Progenitor cell of endocrine pancreas (in vitro differentiated cells): ENCODE data around the gene SCAMP2. TPM values are rescaled to one million over a fixed set of nuclear protein-coding genes. Genes with fewer than 3 reads are reported as not detected.

Experiments used
- DNase-seq: peaks from one replicate; pipeline ENCODE4 v3.0.0; 2021; ENCODE audit warnings: low spot score; ENCODE audit not compliant: unreplicated experiment
- H3K27ac Mint-ChIP-seq: 2 replicates; pipeline ENCODE4 v1.8.0; 2021; ENCODE audit warnings: mild to moderate bottlenecking, moderate library complexity, mixed read lengths
- H3K27me3 Mint-ChIP-seq: 2 replicates; pipeline ENCODE4 v1.8.0; 2021; ENCODE audit warnings: mixed read lengths
- H3K36me3 Mint-ChIP-seq: 2 replicates; pipeline ENCODE4 v1.8.0; 2022; ENCODE audit warnings: mixed read lengths; ENCODE audit not compliant: insufficient read depth
- H3K4me1 Mint-ChIP-seq: 2 replicates; pipeline ENCODE4 v1.8.0; 2021; ENCODE audit warnings: low read depth, mixed read lengths
- H3K4me3 Mint-ChIP-seq: 2 replicates; pipeline ENCODE4 v1.8.0; 2021; ENCODE audit warnings: low read depth, mild to moderate bottlenecking, moderate library complexity, mixed read lengths
- H3K9me3 Mint-ChIP-seq: 2 replicates; pipeline ENCODE4 v1.8.0; 2021; ENCODE audit warnings: low read depth, mixed read lengths
- CTCF ChIP-seq: fragments of 200-600 bp; sonication (generic); IDR thresholded peaks from one replicate; pipeline ENCODE4 v1.5.0; 2021; ENCODE audit warnings: antibody characterized with exemption, mild to moderate bottlenecking; ENCODE audit not compliant: unreplicated experiment
- total RNA-seq: library from RNA; stranded (reverse); gene quantifications from 2 replicates; pipeline ENCODE4 v1.2.1, GENCODE V29; 2021

Gene SCAMP2
- total RNA-seq, 1 donor from 2014 or later, result 63.0 TPM

DNA sequence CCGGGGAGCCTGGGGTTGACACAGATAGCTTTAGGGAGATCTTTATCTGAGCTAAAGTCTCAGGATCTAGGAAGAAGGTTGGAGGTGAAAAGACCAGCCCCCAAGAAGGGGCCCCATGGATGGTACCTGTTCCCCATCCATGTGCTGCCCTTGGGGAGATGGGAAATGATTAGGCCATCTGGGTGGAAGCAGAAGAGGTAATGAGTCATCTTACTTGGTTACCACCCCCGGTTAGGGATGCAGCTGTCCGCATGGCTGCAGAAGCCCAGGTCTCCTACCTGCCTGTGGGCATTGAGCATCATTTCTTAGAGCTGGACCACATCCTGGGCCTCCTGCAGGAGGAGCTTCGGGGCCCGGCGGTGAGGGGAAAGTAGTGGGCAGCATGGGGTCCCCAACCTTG is 49.8 kb downstream of the SCAMP2 start:
- H3K27me3 Mint-ChIP-seq, result peaks cover 66% of the 10 kb centered on the region
- H3K27ac Mint-ChIP-seq, result no peak overlapping the region
- no peaks in the 10 kb centered on the region for H3K4me1 Mint-ChIP-seq
- no peaks in the 10 kb centered on the region for H3K36me3 Mint-ChIP-seq
- no peak for TF ChIP-seq CTCF
- H3K9me3 Mint-ChIP-seq, result no peaks in the 10 kb centered on the region
- no peak for DNase-seq
- no peak overlapping the region for H3K4me3 Mint-ChIP-seq

- no peaks in the 10 kb centered on the region for H3K36me3 Mint-ChIP-seq
- H3K9me3 Mint-ChIP-seq, result no peaks in the 10 kb centered on the region
- TF ChIP-seq CTCF, result no peak
- H3K27ac Mint-ChIP-seq, result no peak overlapping the region
- H3K4me1 Mint-ChIP-seq, result no peaks in the 10 kb centered on the region
- H3K4me3 Mint-ChIP-seq, result no peak overlapping the region
- peaks cover 58% of the 10 kb centered on the region for H3K27me3 Mint-ChIP-seq
- DNase-seq, result no peak
Measured at GRCh38 chr15:74822233-74822632, 50.9 kb downstream of the SCAMP2 start.

DNA sequence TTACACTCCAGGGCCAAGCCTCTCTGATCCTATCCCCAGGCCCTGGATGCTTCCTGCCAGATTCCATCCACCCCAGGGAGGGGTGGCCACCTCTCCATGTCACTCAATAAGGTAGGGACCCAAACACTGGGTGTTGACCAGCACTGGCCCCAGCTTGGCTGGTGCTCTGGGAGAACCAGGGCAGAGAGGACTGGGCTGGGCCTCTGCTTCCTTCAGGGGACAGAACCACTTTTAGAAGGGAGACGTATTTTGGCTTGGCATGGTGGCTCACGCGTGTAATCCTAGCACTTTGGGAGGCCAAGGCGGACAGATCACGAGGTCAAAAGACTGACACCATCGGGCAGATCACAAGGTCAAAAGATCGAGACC is 51.4 kb downstream of the SCAMP2 start:
- Mint-ChIP-seq H3K9me3 (no peaks in the 10 kb centered on the region), H3K4me3 (no peak overlapping the region), H3K36me3 (no peaks in the 10 kb centered on the region), H3K4me1 (no peaks in the 10 kb centered on the region), H3K27ac (no peak overlapping the region), H3K27me3 (peaks cover 58% of the 10 kb centered on the region)
- no peak for DNase-seq
- no peak for TF ChIP-seq CTCF

GRCh38 chr15:74821091-74821789 is 51.9 kb downstream of the SCAMP2 start:
- Mint-ChIP-seq H3K27ac (no peak overlapping the region), H3K9me3 (no peaks in the 10 kb centered on the region), H3K4me3 (no peak overlapping the region), H3K36me3 (no peaks in the 10 kb centered on the region), H3K27me3 (peaks cover 54% of the 10 kb centered on the region), H3K4me1 (no peaks in the 10 kb centered on the region)
- DNase-seq, result no peak
- no peak for TF ChIP-seq CTCF

DNA sequence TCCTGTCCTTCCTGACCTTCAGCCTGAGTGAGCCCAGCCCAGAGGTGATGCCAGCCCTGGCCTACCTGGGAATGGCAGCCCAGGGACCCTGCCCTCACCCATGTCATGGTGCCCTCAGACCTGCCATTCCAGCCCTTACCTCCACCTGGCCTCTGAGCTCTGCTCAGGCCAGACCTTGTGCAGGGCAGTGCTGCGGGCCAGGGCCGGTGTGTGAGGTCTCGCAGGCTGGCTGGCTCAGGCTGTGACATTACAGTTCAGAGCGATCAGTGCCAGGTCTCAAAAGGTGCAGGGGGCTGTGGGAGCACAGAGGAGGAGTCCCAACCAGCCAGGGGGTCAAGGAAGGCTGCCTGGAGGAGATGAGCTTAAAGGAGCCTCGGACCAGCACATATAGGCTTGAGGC is 53.1 kb downstream of the SCAMP2 start:
- DNase-seq, result no peak
- peaks cover 44% of the 10 kb centered on the region for H3K27me3 Mint-ChIP-seq
- H3K4me3 Mint-ChIP-seq, result no peak overlapping the region
- H3K27ac Mint-ChIP-seq, result no peak overlapping the region
- no peaks in the 10 kb centered on the region for H3K9me3 Mint-ChIP-seq
- H3K36me3 Mint-ChIP-seq, result no peaks in the 10 kb centered on the region
- H3K4me1 Mint-ChIP-seq, result no peaks in the 10 kb centered on the region
- no peak for TF ChIP-seq CTCF
